Activated CD8-positive, alpha-beta memory T cell treated with anti-CD3 and anti-CD28 coated beads, Interleukin-2, amount 10 ng/mL, durations not matched to agents 7 days and 5 days (primary cell): ENCODE results near the gene SCIN. TPM values are rescaled to one million over a fixed set of nuclear protein-coding genes. Genes with fewer than 3 reads are reported as not detected.
"Not testable (repeated sequence)": the region's sequence is repeated elsewhere in the genome, so short reads cannot be mapped to it uniquely, and the experiment has no call there.

ENCODE experiments used
- ATAC-seq: fragments of 150-1000 bp; cut with Tn5 transposase; one replicate; pipeline ENCODE4 v1.10.0; 2021; ENCODE audit warnings: moderate library complexity
- CTCF ChIA-PET: fragments of 350-600 bp; sonication (Branson Sonifier 250); formaldehyde crosslinking; loops from one replicate; lab custom pipeline; 2021; ENCODE audit warnings: antibody characterized with exemption; lab: Charles Lee
- DNase-seq: peaks from one replicate; pipeline ENCODE4 v3.0.0-alpha.2; 2020
- H3K27ac Mint-ChIP-seq: one replicate; pipeline ENCODE4 v1.8.0; 2021; ENCODE audit warnings: mild to moderate bottlenecking, mixed read lengths
- H3K27me3 Mint-ChIP-seq: one replicate; pipeline ENCODE4 v1.8.0; 2021; ENCODE audit warnings: mixed read lengths
- H3K36me3 Mint-ChIP-seq: one replicate; pipeline ENCODE4 v1.8.0; 2021; ENCODE audit warnings: mild to moderate bottlenecking, mixed read lengths
- H3K4me1 Mint-ChIP-seq: one replicate; pipeline ENCODE4 v1.8.0; 2021; ENCODE audit warnings: mixed read lengths
- H3K4me3 Mint-ChIP-seq: one replicate; pipeline ENCODE4 v1.8.0; 2021; ENCODE audit warnings: mild to moderate bottlenecking, moderate library complexity, mixed read lengths
- H3K9me3 Mint-ChIP-seq: one replicate; pipeline ENCODE4 v1.8.0; 2022; ENCODE audit warnings: low read depth, mixed read lengths
- total RNA-seq, 2 experiments: library from RNA; stranded (reverse); gene quantifications; one replicate each; pipeline ENCODE4 v1.2.3, GENCODE V29; 2021

SCIN gene
- total RNA-seq, 2 experiments from 2014 or later = 1.0 to 1.4 TPM

- no peak for ATAC-seq
- H3K27ac Mint-ChIP-seq = no peak overlapping the region
- no peaks in the 10 kb centered on the region for H3K27me3 Mint-ChIP-seq
- no peak overlapping the region for H3K4me3 Mint-ChIP-seq
- H3K36me3 Mint-ChIP-seq = no peaks in the 10 kb centered on the region
- CTCF ChIA-PET = interaction anchor here (1.0 to 1.3 kb wide), 2 partner anchors 10 to 38 kb away, joined by 3 to 5 read pairs; no protein-coding TSS in a partner anchor
- H3K9me3 Mint-ChIP-seq = no peaks in the 10 kb centered on the region
- no peak for DNase-seq
- H3K4me1 Mint-ChIP-seq = no peaks in the 10 kb centered on the region
Measured at GRCh38 chr7:12648704-12649261, 78.3 kb downstream of the SCIN start.

GRCh38 chr7:12649348-12649747 lies 78.8 kb downstream of the SCIN start:
- H3K4me1 Mint-ChIP-seq = no peaks in the 10 kb centered on the region
- CTCF ChIA-PET = interaction anchor here (1.0 to 1.3 kb wide), 2 partner anchors 11 to 37 kb away, joined by 3 to 5 read pairs; no protein-coding TSS in a partner anchor

GRCh38 chr7:12650080-12650479 lies 79.6 kb downstream of the SCIN start:
- Mint-ChIP-seq H3K4me1 (no peaks in the 10 kb centered on the region), H3K4me3 (no peak overlapping the region), H3K27ac (no peak overlapping the region), H3K9me3 (no peaks in the 10 kb centered on the region), H3K36me3 (no peaks in the 10 kb centered on the region), H3K27me3 (no peaks in the 10 kb centered on the region)
- ATAC-seq (no peak), DNase-seq (no peak)
- CTCF ChIA-PET = no interaction called here

More at GRCh38 chr7:12649348-12649747, 78.8 kb downstream of the SCIN start:
- H3K27me3 Mint-ChIP-seq = no peaks in the 10 kb centered on the region
- no peak overlapping the region for H3K4me3 Mint-ChIP-seq
- no peaks in the 10 kb centered on the region for H3K9me3 Mint-ChIP-seq
- DNase-seq (no peak), ATAC-seq (no peak)
- no peak overlapping the region for H3K27ac Mint-ChIP-seq
- H3K36me3 Mint-ChIP-seq = no peaks in the 10 kb centered on the region

- H3K4me3 Mint-ChIP-seq = no peak overlapping the region
- no peaks in the 10 kb centered on the region for H3K36me3 Mint-ChIP-seq
- no peaks in the 10 kb centered on the region for H3K27me3 Mint-ChIP-seq
- H3K9me3 Mint-ChIP-seq = no peaks in the 10 kb centered on the region
- DNase-seq (no peak), ATAC-seq (no peak)
- CTCF ChIA-PET = no interaction called here
- no peak overlapping the region for H3K27ac Mint-ChIP-seq
- no peaks in the 10 kb centered on the region for H3K4me1 Mint-ChIP-seq
Measured at GRCh38 chr7:12653110-12653509, 82.6 kb downstream of the SCIN start.

- Mint-ChIP-seq H3K27me3 (no peaks in the 10 kb centered on the region), H3K36me3 (no peaks in the 10 kb centered on the region), H3K9me3 (no peaks in the 10 kb centered on the region), H3K4me1 (no peaks in the 10 kb centered on the region), H3K27ac (no peak overlapping the region), H3K4me3 (no peak overlapping the region)
- ATAC-seq (no peak), DNase-seq (no peak)
- CTCF ChIA-PET = no interaction called here
Measured at GRCh38 chr7:12653518-12653917, 83.0 kb downstream of the SCIN start.

GRCh38 chr7:12655161-12655560 lies 84.6 kb downstream of the SCIN start:
- ATAC-seq = no peak
- no peaks in the 10 kb centered on the region for H3K9me3 Mint-ChIP-seq
- H3K36me3 Mint-ChIP-seq = no peaks in the 10 kb centered on the region
- DNase-seq = no peak
- no peak overlapping the region for H3K27ac Mint-ChIP-seq
- CTCF ChIA-PET = no interaction called here
- H3K4me3 Mint-ChIP-seq = no peak overlapping the region
- H3K27me3 Mint-ChIP-seq = no peaks in the 10 kb centered on the region
- H3K4me1 Mint-ChIP-seq = no peaks in the 10 kb centered on the region

GRCh38 chr7:12660423-12660822 lies 89.9 kb downstream of the SCIN start:
- DNase-seq, H3K9me3 Mint-ChIP-seq, H3K4me1 Mint-ChIP-seq, H3K4me3 Mint-ChIP-seq, H3K27ac Mint-ChIP-seq, H3K36me3 Mint-ChIP-seq, H3K27me3 Mint-ChIP-seq, ATAC-seq, CTCF ChIA-PET: not testable (repeated sequence)

GRCh38 chr7:12660986-12661385 lies 90.5 kb downstream of the SCIN start:
- H3K9me3 Mint-ChIP-seq, H3K4me3 Mint-ChIP-seq, H3K36me3 Mint-ChIP-seq, H3K27ac Mint-ChIP-seq, CTCF ChIA-PET, ATAC-seq, H3K27me3 Mint-ChIP-seq, DNase-seq, H3K4me1 Mint-ChIP-seq: not testable (repeated sequence)

GRCh38 chr7:12661581-12661980 lies 91.1 kb downstream of the SCIN start:
- Mint-ChIP-seq H3K36me3 (no peaks in the 10 kb centered on the region), H3K27ac (no peak overlapping the region), H3K4me1 (no peaks in the 10 kb centered on the region), H3K27me3 (no peaks in the 10 kb centered on the region), H3K9me3 (no peaks in the 10 kb centered on the region), H3K4me3 (no peak overlapping the region)
- DNase-seq = no peak
- CTCF ChIA-PET = interaction anchor here (1.5 kb wide), 1 partner anchor 25 kb away, joined by 3 read pairs; no protein-coding TSS in a partner anchor
- ATAC-seq = no peak

GRCh38 chr7:12670000-12670729 lies 99.6 kb downstream of the SCIN start:
- Mint-ChIP-seq H3K27ac (no peak overlapping the region), H3K4me3 (no peak overlapping the region), H3K36me3 (no peaks in the 10 kb centered on the region), H3K9me3 (no peaks in the 10 kb centered on the region), H3K4me1 (peaks cover 5% of the 10 kb centered on the region), H3K27me3 (no peaks in the 10 kb centered on the region)
- ATAC-seq = no peak
- no peak for DNase-seq
- CTCF ChIA-PET = no interaction called here

GRCh38 chr7:12670743-12671520 lies 100.4 kb downstream of the SCIN start:
- no peak for DNase-seq
- Mint-ChIP-seq H3K4me1 (peaks cover 6% of the 10 kb centered on the region), H3K9me3 (no peaks in the 10 kb centered on the region), H3K36me3 (no peaks in the 10 kb centered on the region), H3K4me3 (no peak overlapping the region), H3K27ac (no peak overlapping the region), H3K27me3 (no peaks in the 10 kb centered on the region)
- no peak for ATAC-seq
- CTCF ChIA-PET = no interaction called here

- H3K27ac Mint-ChIP-seq, CTCF ChIA-PET, H3K4me3 Mint-ChIP-seq, H3K27me3 Mint-ChIP-seq, H3K36me3 Mint-ChIP-seq, H3K9me3 Mint-ChIP-seq, DNase-seq, H3K4me1 Mint-ChIP-seq, ATAC-seq: not testable (repeated sequence)
Measured at GRCh38 chr7:12673436-12673835, 102.9 kb downstream of the SCIN start.

- DNase-seq (no peak), ATAC-seq (no peak)
- H3K27ac Mint-ChIP-seq = no peak overlapping the region
- CTCF ChIA-PET = interaction anchor here (1.2 to 3.0 kb wide), 3 partner anchors 13 to 589 kb away, joined by 3 to 13 read pairs (median 4); partner anchors contain the start of gene ARL4A
- H3K9me3 Mint-ChIP-seq = no peaks in the 10 kb centered on the region
- H3K36me3 Mint-ChIP-seq = no peaks in the 10 kb centered on the region
- H3K4me1 Mint-ChIP-seq = peaks cover 6% of the 10 kb centered on the region
- H3K4me3 Mint-ChIP-seq = no peak overlapping the region
- H3K27me3 Mint-ChIP-seq = no peaks in the 10 kb centered on the region
Measured at GRCh38 chr7:12674053-12674452, 103.5 kb downstream of the SCIN start.
